ENCODE data around the gene CABYR.

DNA sequence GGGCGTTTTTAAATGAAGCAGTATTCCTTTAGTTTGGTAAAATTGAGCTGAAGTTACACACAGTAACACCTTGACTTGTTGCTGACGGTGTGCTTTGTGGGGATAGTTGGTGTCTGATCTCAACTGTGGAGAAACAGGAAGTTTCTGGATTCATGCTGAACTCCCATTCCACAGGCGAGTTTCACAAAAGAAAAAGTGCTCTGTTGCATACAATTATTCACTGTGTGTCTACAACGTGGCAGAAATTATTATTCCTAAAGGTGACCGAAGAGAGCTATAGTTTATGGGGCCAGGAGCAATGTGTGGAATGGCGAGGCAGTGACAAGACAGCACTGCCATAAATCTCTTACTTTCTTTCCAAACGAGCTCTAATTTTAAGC lies 463 bp upstream of the CABYR start:
- TF ChIP-seq, protein P1, sequence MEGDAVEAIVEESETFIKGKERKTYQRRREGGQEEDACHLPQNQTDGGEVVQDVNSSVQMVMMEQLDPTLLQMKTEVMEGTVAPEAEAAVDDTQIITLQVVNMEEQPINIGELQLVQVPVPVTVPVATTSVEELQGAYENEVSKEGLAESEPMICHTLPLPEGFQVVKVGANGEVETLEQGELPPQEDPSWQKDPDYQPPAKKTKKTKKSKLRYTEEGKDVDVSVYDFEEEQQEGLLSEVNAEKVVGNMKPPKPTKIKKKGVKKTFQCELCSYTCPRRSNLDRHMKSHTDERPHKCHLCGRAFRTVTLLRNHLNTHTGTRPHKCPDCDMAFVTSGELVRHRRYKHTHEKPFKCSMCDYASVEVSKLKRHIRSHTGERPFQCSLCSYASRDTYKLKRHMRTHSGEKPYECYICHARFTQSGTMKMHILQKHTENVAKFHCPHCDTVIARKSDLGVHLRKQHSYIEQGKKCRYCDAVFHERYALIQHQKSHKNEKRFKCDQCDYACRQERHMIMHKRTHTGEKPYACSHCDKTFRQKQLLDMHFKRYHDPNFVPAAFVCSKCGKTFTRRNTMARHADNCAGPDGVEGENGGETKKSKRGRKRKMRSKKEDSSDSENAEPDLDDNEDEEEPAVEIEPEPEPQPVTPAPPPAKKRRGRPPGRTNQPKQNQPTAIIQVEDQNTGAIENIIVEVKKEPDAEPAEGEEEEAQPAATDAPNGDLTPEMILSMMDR (IDR thresholded peaks at IDR 0.05; ENCODE audit: low read depth, low read length): no peak
- TF ChIP-seq EZH2phosphoT487 (IDR thresholded peaks at IDR 0.05; ENCODE audit: low read depth): no peak
